Effector memory CD4-positive, alpha-beta T cell (primary cell): Measurements from ENCODE around the gene NMUR2.

ENCODE experiments used
- DNase-seq, 3 donors: peaks; one replicate each; pipeline ENCODE4 v3.0.0-alpha.2; 2020
- H3K27ac ChIP-seq: 2 replicates; pipeline ENCODE4 v1.7.0; 2013; ENCODE audit warnings: mild to moderate bottlenecking, low read length, moderate library complexity; ENCODE audit not compliant: insufficient read depth, poor library complexity, severe bottlenecking
- H3K27me3 ChIP-seq: replicated peaks from 2 replicates; pipeline ENCODE4 v1.7.0; 2013; ENCODE audit warnings: mild to moderate bottlenecking, low read length; ENCODE audit not compliant: insufficient read depth, control insufficient read depth, poor library complexity, severe bottlenecking
- H3K36me3 ChIP-seq: 2 replicates; pipeline ENCODE4 v1.7.0; 2013; ENCODE audit warnings: mild to moderate bottlenecking, low read length, moderate library complexity; ENCODE audit not compliant: control insufficient read depth, insufficient read depth
- H3K4me1 ChIP-seq: 2 replicates; pipeline ENCODE4 v1.7.0; 2013; ENCODE audit warnings: low read length, mild to moderate bottlenecking; ENCODE audit not compliant: control insufficient read depth, insufficient read depth, poor library complexity, severe bottlenecking
- H3K4me3 ChIP-seq: 2 replicates; pipeline ENCODE4 v1.7.0; 2013; ENCODE audit warnings: low read length, low read depth, mild to moderate bottlenecking; ENCODE audit not compliant: insufficient read depth, poor library complexity, severe bottlenecking
- H3K9me3 ChIP-seq: 2 replicates; pipeline ENCODE4 v1.7.0; 2013; ENCODE audit warnings: mild to moderate bottlenecking, low read length, moderate library complexity; ENCODE audit not compliant: control insufficient read depth
- total RNA-seq, 3 donors: gene quantifications; one replicate each; lab custom pipeline; 2026; lab: John Stamatoyannopoulos, UW

NMUR2 gene, protein sequence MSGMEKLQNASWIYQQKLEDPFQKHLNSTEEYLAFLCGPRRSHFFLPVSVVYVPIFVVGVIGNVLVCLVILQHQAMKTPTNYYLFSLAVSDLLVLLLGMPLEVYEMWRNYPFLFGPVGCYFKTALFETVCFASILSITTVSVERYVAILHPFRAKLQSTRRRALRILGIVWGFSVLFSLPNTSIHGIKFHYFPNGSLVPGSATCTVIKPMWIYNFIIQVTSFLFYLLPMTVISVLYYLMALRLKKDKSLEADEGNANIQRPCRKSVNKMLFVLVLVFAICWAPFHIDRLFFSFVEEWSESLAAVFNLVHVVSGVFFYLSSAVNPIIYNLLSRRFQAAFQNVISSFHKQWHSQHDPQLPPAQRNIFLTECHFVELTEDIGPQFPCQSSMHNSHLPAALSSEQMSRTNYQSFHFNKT
- 0 reads per million in 3 donors for total RNA-seq

DNA sequence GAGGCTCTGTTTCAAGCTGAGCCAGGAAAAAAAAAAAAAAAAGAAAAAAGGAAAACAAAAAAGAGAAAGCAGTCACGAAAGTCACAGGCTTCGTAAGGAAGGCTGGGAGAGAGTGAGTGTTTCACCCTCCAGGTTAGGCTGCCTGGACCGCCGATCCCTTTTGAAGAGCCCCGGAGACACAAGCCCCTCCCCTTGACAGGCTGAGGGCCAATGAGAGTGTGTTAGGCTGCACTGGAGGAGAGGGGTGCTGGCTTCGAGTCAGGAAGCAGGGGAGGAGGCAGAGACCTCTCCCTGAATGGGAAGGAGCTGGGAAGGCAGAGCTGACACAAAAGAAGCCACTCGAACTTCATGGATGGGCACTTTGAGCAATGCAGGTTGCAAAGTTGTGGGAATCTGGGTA is at the start of gene NMUR2:
Gene NMUR2, minus strand, starts transcription at position 135 of the 400 bp plus-strand sequence. CDS start 166 bp downstream, outside the sequence.
- H3K4me1 ChIP-seq, result no peaks in the 10 kb centered on the region
- H3K27me3 ChIP-seq, result no peaks in the 10 kb centered on the region
- H3K27ac ChIP-seq, result no peak within 1 kb of the TSS
- H3K4me3 ChIP-seq, result no peak within 1 kb of the TSS
- no peaks in the 10 kb centered on the region for H3K36me3 ChIP-seq
- DNase-seq, result no peak
- no peaks in the 10 kb centered on the region for H3K9me3 ChIP-seq

DNA sequence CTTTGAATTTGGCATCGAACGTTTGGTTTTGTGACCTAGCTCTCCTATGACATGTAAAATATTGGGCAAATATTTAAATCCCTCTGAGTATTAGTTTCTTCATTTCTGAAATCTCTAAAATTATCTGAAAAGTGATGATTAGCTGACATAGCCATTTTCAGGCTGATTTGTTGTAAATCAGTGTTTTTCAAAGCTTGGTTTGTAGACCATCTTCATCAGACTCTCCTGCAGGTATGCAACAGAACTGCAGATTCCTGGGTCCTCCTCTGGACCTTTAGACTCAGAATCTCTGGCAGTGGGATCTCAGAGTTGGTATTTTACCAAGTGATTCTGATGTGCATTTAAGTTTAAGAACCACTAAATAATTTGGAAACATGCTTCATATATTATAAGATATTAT is 38.9 kb upstream of the NMUR2 start:
- Histone ChIP-seq H3K27me3 (no peaks in the 10 kb centered on the region), H3K4me3 (no peak overlapping the region), H3K4me1 (no peaks in the 10 kb centered on the region), H3K27ac (no peak overlapping the region), H3K36me3 (no peaks in the 10 kb centered on the region), H3K9me3 (no peaks in the 10 kb centered on the region)
- DNase-seq, result no peak

DNA sequence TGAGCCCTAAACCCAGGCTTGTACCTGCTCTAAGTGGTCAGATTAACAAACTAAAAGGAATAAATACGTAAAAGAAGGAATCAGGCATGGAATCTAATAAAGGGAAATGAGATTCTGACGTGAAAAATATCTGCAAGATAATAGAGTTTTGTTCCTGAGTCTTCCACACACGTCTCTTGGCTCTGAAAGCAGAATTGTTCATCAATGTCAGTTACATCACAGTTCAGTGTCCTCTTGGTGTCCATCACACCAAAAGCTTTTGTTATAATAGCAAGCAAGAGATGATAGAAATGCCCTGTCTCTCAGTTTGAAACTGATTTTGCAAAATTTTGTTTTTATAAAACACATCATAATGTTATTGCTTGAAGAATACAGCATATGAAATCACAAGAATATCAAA is 34.7 kb upstream of the NMUR2 start:
- Histone ChIP-seq H3K36me3 (no peaks in the 10 kb centered on the region), H3K27ac (no peak overlapping the region), H3K27me3 (no peaks in the 10 kb centered on the region), H3K9me3 (no peaks in the 10 kb centered on the region), H3K4me1 (no peaks in the 10 kb centered on the region), H3K4me3 (no peak overlapping the region)
- no peak for DNase-seq

DNA sequence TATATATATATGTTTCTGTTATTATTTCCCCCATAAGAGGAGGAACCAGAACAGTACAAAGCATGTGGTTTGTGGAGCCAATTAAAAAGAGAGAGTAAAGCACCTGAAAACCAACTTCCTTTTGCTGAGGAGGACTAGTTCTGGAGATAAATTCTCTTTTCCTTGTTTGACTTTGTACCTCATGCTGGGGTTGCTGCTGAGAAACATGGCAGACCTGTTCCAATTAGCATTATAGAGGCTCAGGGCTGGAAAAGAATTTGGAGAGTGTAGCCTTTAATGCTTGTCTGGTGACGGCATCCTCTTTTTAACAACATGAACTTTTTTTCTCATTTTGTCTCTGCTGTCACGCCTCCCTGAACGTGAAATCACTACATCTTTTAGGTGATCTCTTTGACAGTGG is 32.8 kb upstream of the NMUR2 start:
- Histone ChIP-seq H3K36me3 (no peaks in the 10 kb centered on the region), H3K27me3 (no peaks in the 10 kb centered on the region), H3K4me1 (no peaks in the 10 kb centered on the region), H3K27ac (no peak overlapping the region), H3K4me3 (no peak overlapping the region), H3K9me3 (no peaks in the 10 kb centered on the region)
- no peak for DNase-seq

DNA sequence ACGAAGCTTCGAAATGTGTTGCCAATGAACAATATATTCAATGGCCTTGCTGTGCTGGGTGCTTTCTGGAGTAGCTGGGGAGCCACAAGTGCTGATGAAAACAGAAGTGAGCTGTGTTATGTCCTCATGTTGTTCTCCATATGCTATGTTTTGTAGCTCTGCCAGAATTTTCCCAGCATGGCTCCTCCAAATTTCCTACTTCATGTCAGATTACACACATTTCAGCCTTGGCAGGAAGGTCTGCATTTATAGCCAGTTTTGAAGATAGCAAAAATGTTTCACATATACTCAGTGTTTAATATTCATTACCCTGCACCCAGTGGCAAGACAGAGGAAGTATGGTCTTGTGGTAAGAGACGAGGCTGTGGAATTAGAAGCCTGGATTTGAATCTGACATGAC is 22.6 kb upstream of the NMUR2 start:
- H3K4me3 ChIP-seq, result no peak overlapping the region
- H3K36me3 ChIP-seq, result no peaks in the 10 kb centered on the region
- H3K9me3 ChIP-seq, result no peaks in the 10 kb centered on the region
- H3K27me3 ChIP-seq, result no peaks in the 10 kb centered on the region
- no peak for DNase-seq
- H3K27ac ChIP-seq, result no peak overlapping the region
- no peaks in the 10 kb centered on the region for H3K4me1 ChIP-seq

DNA sequence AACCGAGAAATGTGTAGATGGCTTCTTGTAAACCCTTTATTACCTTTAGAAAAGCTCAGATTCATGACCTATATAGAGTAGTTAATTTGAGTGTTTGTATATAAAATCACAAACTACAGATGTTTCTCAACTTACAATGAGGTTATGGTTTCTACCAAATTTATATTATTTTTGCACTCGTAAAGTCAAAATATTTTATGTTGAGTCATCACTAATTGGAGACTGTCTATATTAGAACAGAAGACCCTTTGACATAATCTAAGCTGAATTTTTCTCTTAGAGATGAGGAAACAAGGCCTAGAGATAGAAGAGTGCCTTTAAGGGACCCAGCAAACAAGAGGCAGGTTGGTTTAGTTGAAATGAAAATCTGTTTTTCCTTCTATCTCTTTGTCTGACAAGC is 20.0 kb upstream of the NMUR2 start:
- DNase-seq, result no peak
- Histone ChIP-seq H3K27me3 (no peaks in the 10 kb centered on the region), H3K4me3 (no peak overlapping the region), H3K27ac (no peak overlapping the region), H3K9me3 (no peaks in the 10 kb centered on the region), H3K36me3 (no peaks in the 10 kb centered on the region), H3K4me1 (no peaks in the 10 kb centered on the region)

DNA sequence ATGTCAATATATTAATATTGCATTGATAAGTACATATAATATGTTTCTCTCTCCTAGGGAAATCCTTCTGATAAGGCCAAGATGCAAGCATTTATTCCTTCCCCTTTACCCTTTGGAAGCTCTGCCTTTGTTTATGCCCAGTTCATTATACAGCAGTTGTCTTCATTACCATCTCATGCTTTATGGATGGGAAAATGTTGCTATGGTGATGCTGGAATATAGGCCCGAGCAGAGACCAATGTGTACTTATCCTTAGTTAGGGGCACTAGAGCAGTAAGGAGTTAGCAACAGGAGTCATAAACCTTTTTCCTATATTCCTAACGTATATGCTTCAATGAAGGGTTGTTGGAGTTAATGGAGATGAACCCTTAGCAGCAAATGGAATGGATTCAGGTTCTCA is 19.4 kb upstream of the NMUR2 start:
- no peaks in the 10 kb centered on the region for H3K4me1 ChIP-seq
- H3K27me3 ChIP-seq, result no peaks in the 10 kb centered on the region
- no peak for DNase-seq
- no peaks in the 10 kb centered on the region for H3K9me3 ChIP-seq
- H3K4me3 ChIP-seq, result no peak overlapping the region
- no peak overlapping the region for H3K27ac ChIP-seq
- H3K36me3 ChIP-seq, result no peaks in the 10 kb centered on the region

DNA sequence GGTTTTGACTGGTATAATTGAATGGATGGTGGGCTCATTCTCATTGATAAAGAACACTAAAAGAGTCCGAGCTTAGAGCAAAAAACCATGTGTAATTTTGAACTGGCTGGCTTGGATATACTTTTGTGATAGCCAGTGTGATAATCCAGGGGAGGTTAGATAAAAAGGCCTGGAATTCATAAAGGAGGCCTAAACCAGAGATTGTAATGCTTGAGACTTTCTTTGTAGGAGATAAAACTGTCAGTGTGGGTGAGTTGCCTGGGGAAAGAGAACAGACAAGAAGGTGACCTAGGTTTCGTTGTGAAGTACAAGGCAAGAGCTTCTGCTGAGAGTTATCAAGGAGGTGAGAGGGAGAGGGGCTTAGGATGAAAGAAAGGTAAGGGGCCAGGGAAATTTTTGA is 17.0 kb upstream of the NMUR2 start:
- Histone ChIP-seq H3K4me1 (no peaks in the 10 kb centered on the region), H3K36me3 (no peaks in the 10 kb centered on the region), H3K27ac (no peak overlapping the region), H3K27me3 (no peaks in the 10 kb centered on the region), H3K4me3 (no peak overlapping the region), H3K9me3 (no peaks in the 10 kb centered on the region)
- DNase-seq, result no peak

DNA sequence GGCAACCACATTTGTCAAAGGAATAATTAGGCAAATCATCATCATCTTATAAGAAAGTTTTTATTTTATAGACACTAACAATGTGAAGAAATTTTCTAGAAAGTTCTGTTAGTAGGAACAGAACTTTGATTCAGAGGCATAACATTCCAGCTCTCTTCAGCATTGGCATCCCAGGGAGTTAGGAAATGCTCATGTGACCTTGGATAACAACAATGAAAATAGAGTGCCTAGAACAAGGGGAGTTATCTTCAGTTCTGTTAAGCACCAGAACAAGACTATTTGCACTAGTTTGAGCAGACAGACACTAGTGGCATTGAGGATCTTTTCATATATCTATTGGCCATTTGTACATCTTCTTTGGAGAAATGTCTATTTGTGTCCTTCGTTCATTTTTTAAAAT is 7.0 kb upstream of the NMUR2 start:
- H3K36me3 ChIP-seq, result no peaks in the 10 kb centered on the region
- no peak for DNase-seq
- no peak overlapping the region for H3K4me3 ChIP-seq
- H3K27me3 ChIP-seq, result no peaks in the 10 kb centered on the region
- H3K9me3 ChIP-seq, result no peaks in the 10 kb centered on the region
- H3K27ac ChIP-seq, result no peak overlapping the region
- no peaks in the 10 kb centered on the region for H3K4me1 ChIP-seq

DNA sequence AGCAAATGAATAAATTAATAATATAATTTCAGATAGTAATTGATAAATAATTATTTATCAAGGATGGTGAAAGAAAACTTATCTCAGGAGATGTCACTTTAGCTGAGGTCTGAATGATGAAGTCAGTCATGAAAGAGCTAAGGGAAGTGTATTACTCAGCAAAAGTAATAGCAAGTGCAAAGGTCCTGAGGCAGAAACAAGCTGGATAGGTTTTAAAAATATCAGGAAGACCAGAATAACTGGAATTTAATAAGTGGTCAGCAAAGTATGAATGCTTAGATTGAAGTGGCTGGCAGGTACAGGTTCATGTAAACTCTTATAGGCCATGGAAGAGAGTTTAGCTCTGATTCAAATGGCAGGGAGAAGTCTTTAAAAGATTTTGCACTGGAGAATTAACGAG is 1.0 kb upstream of the NMUR2 start:
- Histone ChIP-seq H3K27me3 (no peaks in the 10 kb centered on the region), H3K36me3 (no peaks in the 10 kb centered on the region), H3K9me3 (no peaks in the 10 kb centered on the region), H3K27ac (no peak overlapping the region), H3K4me1 (no peaks in the 10 kb centered on the region), H3K4me3 (no peak overlapping the region)
- DNase-seq, result no peak
